Prostate gland (tissue), 2 donors: Measurements from ENCODE around the gene ATP2A1.

Experiments used
- POLR2AphosphoS5 ChIP-seq: sonication (generic); formaldehyde crosslinking; IDR thresholded peaks from one replicate; pipeline ENCODE4 v1.6.1; 2017; ENCODE audit warnings: antibody characterized with exemption
- TF ChIP-seq, protein P1 (sequence below), 4 experiments: fragments of 200-600 bp in 2 of 4; fragments of 450-650 bp in 2 of 4; sonication (generic) in 2 of 4; IDR thresholded peaks; 1 replicate in 3 of 4; 2 replicates in 1 of 4; pipeline ENCODE4 v1.5.1; 2016 to 2019; ENCODE audit warnings: antibody characterized with exemption in 4 of 4, mild to moderate bottlenecking in 2 of 4, moderate library complexity in 2 of 4

- TF ChIP-seq, protein P1, sequence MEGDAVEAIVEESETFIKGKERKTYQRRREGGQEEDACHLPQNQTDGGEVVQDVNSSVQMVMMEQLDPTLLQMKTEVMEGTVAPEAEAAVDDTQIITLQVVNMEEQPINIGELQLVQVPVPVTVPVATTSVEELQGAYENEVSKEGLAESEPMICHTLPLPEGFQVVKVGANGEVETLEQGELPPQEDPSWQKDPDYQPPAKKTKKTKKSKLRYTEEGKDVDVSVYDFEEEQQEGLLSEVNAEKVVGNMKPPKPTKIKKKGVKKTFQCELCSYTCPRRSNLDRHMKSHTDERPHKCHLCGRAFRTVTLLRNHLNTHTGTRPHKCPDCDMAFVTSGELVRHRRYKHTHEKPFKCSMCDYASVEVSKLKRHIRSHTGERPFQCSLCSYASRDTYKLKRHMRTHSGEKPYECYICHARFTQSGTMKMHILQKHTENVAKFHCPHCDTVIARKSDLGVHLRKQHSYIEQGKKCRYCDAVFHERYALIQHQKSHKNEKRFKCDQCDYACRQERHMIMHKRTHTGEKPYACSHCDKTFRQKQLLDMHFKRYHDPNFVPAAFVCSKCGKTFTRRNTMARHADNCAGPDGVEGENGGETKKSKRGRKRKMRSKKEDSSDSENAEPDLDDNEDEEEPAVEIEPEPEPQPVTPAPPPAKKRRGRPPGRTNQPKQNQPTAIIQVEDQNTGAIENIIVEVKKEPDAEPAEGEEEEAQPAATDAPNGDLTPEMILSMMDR (IDR thresholded peaks at IDR 0.05), result no peak
- TF ChIP-seq POLR2AphosphoS5, result no peak
These were observed 32.6 kb upstream of the ATP2A1 start for GRCh38 chr16:28845761-28846079.
